Astrocyte of the cerebellum (primary cell): ENCODE measurements around the gene TTL.

Source experiments
- DNase-seq: peaks from one replicate; pipeline ENCODE4 v3.0.0-alpha.2; 2011; ENCODE audit warnings: low read depth
- H3K4me3 ChIP-seq: 2 replicates; pipeline ENCODE4 v1.5.1; 2011; ENCODE audit warnings: mild to moderate bottlenecking, low read depth, low read length, moderate library complexity
- in situ Hi-C: cut with HindIII; loops from 2 replicates; pipeline ENCODE4 v1.10.0; 2017; ENCODE audit warnings: low sequenced_read_pairs
- TF ChIP-seq, protein P1 (sequence below): IDR thresholded peaks from 2 replicates; pipeline ENCODE4 v1.5.1; 2012; ENCODE audit warnings: low read length, low read depth, moderate library complexity, mild to moderate bottlenecking; ENCODE audit errors: missing control alignments

Gene TTL

DNA sequence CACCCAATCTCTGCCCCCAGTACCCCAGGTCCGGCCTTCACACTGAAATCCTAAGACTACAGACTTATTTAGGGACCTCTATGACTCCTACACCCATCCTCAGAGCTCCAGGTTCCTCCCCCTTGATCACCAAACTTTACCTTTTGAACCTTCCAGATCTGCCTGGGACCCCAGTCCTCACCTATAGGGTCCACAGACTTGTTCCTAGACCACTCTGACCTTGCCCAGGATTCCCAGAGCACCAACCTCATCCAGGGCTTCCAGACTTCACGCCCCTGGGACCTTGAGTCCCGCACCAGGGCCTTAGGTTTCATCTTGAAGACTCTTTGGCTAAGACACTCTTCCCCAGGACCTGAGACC lies 102.9 kb downstream of the TTL start:
- peak overlapping the region; percentile 68 for H3K4me3 ChIP-seq
- DNase-seq = no peak
- in situ Hi-C loops = no loop called here
- TF ChIP-seq, protein P1, sequence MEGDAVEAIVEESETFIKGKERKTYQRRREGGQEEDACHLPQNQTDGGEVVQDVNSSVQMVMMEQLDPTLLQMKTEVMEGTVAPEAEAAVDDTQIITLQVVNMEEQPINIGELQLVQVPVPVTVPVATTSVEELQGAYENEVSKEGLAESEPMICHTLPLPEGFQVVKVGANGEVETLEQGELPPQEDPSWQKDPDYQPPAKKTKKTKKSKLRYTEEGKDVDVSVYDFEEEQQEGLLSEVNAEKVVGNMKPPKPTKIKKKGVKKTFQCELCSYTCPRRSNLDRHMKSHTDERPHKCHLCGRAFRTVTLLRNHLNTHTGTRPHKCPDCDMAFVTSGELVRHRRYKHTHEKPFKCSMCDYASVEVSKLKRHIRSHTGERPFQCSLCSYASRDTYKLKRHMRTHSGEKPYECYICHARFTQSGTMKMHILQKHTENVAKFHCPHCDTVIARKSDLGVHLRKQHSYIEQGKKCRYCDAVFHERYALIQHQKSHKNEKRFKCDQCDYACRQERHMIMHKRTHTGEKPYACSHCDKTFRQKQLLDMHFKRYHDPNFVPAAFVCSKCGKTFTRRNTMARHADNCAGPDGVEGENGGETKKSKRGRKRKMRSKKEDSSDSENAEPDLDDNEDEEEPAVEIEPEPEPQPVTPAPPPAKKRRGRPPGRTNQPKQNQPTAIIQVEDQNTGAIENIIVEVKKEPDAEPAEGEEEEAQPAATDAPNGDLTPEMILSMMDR = no peak

DNA sequence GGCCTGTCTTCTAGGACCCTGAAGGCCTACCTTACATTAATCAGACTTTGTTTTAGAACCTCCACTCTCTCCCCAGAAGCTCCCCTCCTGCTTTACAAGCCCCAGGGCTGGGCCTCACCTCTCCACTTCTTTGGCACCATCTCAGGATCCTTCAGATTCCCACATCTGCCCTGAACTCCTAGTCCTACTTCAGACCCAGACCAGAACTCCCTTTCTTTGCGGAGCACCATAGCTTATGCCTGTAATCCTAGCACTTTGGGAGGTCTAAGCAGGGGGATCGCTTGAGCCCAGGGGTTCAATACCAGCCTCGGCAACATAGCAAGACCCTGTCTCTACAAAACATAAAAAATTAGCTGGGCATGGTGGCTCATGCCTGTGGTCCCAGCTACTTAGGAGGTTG lies 103.4 kb downstream of the TTL start:
- no peak for DNase-seq
- in situ Hi-C loops = no loop called here
- TF ChIP-seq, protein P1 = no peak
- H3K4me3 ChIP-seq = peak overlapping the region; percentile 68

DNA sequence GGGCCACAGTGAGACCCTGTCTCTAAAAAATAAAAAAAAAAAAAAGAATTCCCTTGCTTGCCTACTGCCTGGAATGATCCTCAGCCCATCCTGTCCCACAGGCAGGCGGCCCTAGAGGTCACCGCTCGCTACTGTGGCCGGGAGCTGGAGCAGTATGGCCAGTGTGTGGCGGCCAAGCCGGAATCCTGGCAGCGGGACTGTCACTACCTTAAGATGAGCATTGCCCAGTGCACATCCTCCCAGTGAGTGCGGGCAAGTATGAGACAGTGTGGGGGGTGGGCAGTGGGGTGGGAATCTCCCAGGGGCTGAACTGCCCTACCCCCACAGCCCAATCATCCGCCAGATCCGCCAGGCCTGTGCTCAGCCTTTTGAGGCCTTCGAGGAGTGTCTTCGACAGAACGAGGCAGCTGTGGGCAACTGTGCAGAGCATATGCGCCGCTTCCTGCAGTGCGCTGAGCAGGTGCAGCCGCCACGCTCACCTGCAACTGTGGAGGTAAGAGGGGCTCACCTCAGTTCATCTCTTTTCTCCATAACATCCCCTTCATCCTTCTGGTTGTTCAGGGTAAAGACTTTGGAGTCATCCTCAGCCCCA lies 104.0 kb downstream of the TTL start:
- TF ChIP-seq, protein P1 = no peak
- DNase-seq = no peak
- in situ Hi-C loops = no loop called here
- no peak overlapping the region for H3K4me3 ChIP-seq

DNA sequence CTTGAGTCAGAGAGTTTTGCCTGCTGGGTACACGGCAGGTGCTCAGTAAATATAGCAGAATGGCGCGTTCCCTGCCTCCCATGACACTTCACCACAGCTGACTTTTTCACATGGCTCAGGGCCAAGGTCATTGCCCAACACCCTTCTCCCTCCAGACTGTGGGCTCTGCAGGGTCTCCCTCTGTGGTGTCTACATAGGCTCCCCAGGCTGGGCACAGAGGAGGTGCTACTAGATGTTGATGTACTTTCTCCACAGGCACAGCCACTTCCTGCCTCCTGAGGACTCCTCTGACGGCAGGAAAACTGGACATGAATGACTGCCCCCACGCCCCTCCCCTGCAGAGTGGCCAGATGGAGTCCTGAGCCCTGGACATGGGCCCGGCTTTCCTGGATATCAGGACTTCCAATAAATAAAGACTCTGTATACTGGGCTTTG lies 106.7 kb downstream of the TTL start:
- TF ChIP-seq, protein P1 = no peak
- in situ Hi-C loops = no loop called here
- no peak for DNase-seq
- H3K4me3 ChIP-seq = no peak overlapping the region
